Measurements from ENCODE around the gene MTMR3. TPM values are rescaled to one million over a fixed set of nuclear protein-coding genes. Genes with fewer than 3 reads are reported as not detected.

Gene MTMR3
- total and polyA plus RNA-seq, 2 experiments from 2014 or later = 12.6 to 22.2 TPM

GRCh38 chr22:29837741-29838598 is 45.0 kb upstream of the MTMR3 start, which contains the start of gene ASCC2:
ASCC2 (minus strand) TSS chr22:29838274; CDS start chr22:29832325, 5,949 bp downstream.
- Histone ChIP-seq H3K27ac (peak within 1 kb of the TSS; percentile 57), H3K79me2 (ENCODE audit: insufficient read depth) (peaks cover 48% of the 10 kb centered on the region), H2AFZ (peak within 1 kb of the TSS; percentile 86), H3K27me3 (replicated peaks; ENCODE audit: insufficient read depth) (no peaks in the 10 kb centered on the region), H3K4me1 (ENCODE audit: insufficient read depth) (peaks cover 23% of the 10 kb centered on the region), H3K4me2 (ENCODE audit: unreplicated experiment) (peak within 1 kb of the TSS; percentile 99), H4K20me1 (ENCODE audit: insufficient read depth) (no peaks in the 10 kb centered on the region), H3K36me3 (ENCODE audit: low read depth) (0 out of 2 replicates have a peak, but pooled peaks cover under 1% of the 10 kb centered on the region), H3F3A (ENCODE audit: insufficient read depth) (peaks cover 13% of the 10 kb centered on the region), H3K9me2 (ENCODE audit: insufficient read depth) (no peaks in the 10 kb centered on the region), H3K9me3 (ENCODE audit: low read depth) (no peaks in the 10 kb centered on the region), H3K4me3 (peak within 1 kb of the TSS; percentile 81), H3K9ac (peak within 1 kb of the TSS; percentile 82)
- peak; percentile 99 for DNase-seq
- 1% methylated on average over 49 to 54 of the region's 54 CpGs for WGBS, 2 experiments (ENCODE audit: low coverage in 1 of 2, low lambda C conversion rate in 2 of 2, missing lambda C conversion rate in 2 of 2)
- TF ChIP-seq EZH2 (IDR thresholded peaks at IDR 0.05; ENCODE audit: insufficient read depth, poor library complexity, severe bottlenecking) = no peak
- TF ChIP-seq EZH2phosphoT487 (IDR thresholded peaks at IDR 0.05; ENCODE audit: insufficient read depth, low read depth) = no peak
- in situ Hi-C loops (cut with MboI) = no loop called here

DNA sequence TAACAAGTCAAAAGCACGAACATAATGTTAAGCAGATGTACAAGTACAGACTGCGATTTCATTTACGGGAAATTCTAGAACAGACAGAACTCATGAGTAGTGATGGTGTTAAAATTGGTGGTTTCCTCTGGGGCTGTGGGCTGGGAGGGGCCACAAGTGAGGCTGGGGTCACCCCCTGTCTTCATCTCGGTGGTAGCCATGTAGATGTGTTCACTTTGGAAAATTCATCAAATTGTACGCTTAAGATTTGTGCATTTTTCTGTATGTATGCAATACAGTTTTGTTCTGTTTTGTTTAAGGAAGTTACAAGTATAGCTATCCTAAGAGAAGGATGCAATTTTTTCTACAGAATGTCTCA is 44.4 kb upstream of the MTMR3 start:
- Histone ChIP-seq H2AFZ (peak overlapping the region; percentile 86), H3K36me3 (ENCODE audit: low read depth) (no peaks in the 10 kb centered on the region), H3K4me3 (peak overlapping the region; percentile 81), H3K9me2 (ENCODE audit: insufficient read depth) (no peaks in the 10 kb centered on the region), H3K27me3 (replicated peaks; ENCODE audit: insufficient read depth) (no peaks in the 10 kb centered on the region), H3F3A (ENCODE audit: insufficient read depth) (peaks cover 19% of the 10 kb centered on the region), H3K79me2 (ENCODE audit: insufficient read depth) (peaks cover 42% of the 10 kb centered on the region), H3K27ac (peak overlapping the region; percentile 57), H3K9ac (peak overlapping the region; percentile 82), H3K4me2 (ENCODE audit: unreplicated experiment) (peak overlapping the region; percentile 99), H3K4me1 (ENCODE audit: insufficient read depth) (peaks cover 29% of the 10 kb centered on the region), H4K20me1 (ENCODE audit: insufficient read depth) (no peaks in the 10 kb centered on the region), H3K9me3 (ENCODE audit: low read depth) (no peaks in the 10 kb centered on the region)
- 10 to 14% methylated on average over 5 of the region's 5 CpGs for WGBS, 2 experiments (ENCODE audit: low coverage in 1 of 2, low lambda C conversion rate in 2 of 2, missing lambda C conversion rate in 2 of 2)
- in situ Hi-C loops (cut with MboI) = no loop called here
- DNase-seq = no peak
- TF ChIP-seq EZH2phosphoT487 (IDR thresholded peaks at IDR 0.05; ENCODE audit: insufficient read depth, low read depth) = no peak
- TF ChIP-seq EZH2 (IDR thresholded peaks at IDR 0.05; ENCODE audit: insufficient read depth, poor library complexity, severe bottlenecking) = no peak

DNA sequence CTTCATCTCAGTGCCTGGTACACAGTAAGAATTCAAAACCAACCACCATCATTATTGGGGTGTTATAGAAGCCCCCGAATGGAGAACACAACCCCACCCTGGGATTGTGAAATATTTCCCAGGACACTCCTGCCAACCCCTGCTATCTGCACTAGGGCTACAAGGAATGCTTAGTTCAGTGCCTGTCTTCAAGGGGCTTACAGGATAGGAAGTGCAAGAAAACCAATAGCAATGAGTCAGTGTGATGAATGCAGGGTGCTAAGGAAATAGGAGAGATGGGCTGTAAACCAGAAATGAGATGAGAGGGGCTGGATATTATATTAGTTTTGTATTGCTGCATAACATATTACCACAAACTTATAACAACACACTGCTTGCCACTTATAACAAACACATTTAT is 43.9 kb upstream of the MTMR3 start:
- H4K20me1 ChIP-seq (ENCODE audit: insufficient read depth) = no peaks in the 10 kb centered on the region
- H2AFZ ChIP-seq = peak overlapping the region; percentile 86
- WGBS, 2 experiments (ENCODE audit: low coverage in 1 of 2, low lambda C conversion rate in 2 of 2, missing lambda C conversion rate in 2 of 2) = 0 to 5% methylated on average over 1 of the region's 1 CpG
- H3K4me2 ChIP-seq (ENCODE audit: unreplicated experiment) = no peak overlapping the region
- peak overlapping the region; percentile 81; the same call in 1 of the 2 replicates for H3K4me3 ChIP-seq
- no peak for DNase-seq
- peaks cover 38% of the 10 kb centered on the region for H3K79me2 ChIP-seq (ENCODE audit: insufficient read depth)
- TF ChIP-seq EZH2 (IDR thresholded peaks at IDR 0.05; ENCODE audit: insufficient read depth, poor library complexity, severe bottlenecking) (no peak), EZH2phosphoT487 (IDR thresholded peaks at IDR 0.05; ENCODE audit: insufficient read depth, low read depth) (no peak)
- H3K9me3 ChIP-seq (ENCODE audit: low read depth) = no peaks in the 10 kb centered on the region
- H3K9ac ChIP-seq = peak overlapping the region; percentile 82; the same call in 1 of the 2 replicates
- H3F3A ChIP-seq (ENCODE audit: insufficient read depth) = peaks cover 24% of the 10 kb centered on the region
- no peaks in the 10 kb centered on the region for H3K9me2 ChIP-seq (ENCODE audit: insufficient read depth)
- H3K36me3 ChIP-seq (ENCODE audit: low read depth) = no peaks in the 10 kb centered on the region
- in situ Hi-C loops (cut with MboI) = no loop called here
- peaks cover 30% of the 10 kb centered on the region for H3K4me1 ChIP-seq (ENCODE audit: insufficient read depth)
- no peaks in the 10 kb centered on the region for H3K27me3 ChIP-seq (replicated peaks; ENCODE audit: insufficient read depth)
- H3K27ac ChIP-seq = peak overlapping the region; percentile 57; the same call in 1 of the 2 replicates

DNA sequence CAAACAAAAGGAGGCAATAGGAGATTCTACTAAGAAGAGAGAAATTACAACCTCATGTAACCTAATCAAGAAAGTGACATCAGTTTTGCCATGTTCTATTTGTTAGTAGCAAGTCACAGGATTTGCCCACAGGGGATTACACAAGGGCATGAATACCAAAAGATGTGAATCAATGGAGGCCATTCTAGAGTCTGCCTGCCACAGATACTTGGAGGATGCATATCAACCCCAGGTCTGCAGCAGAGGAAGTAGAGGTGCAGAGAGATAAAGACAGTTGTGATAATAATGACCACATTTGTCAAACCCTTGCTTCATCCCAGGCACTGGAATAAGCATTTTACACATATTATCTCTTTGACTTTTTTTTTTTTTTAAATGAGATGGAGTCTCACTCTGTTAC is 42.5 kb upstream of the MTMR3 start:
- TF ChIP-seq EZH2phosphoT487 (IDR thresholded peaks at IDR 0.05; ENCODE audit: insufficient read depth, low read depth) (no peak), EZH2 (IDR thresholded peaks at IDR 0.05; ENCODE audit: insufficient read depth, poor library complexity, severe bottlenecking) (no peak)
- H3F3A ChIP-seq (ENCODE audit: insufficient read depth) = peaks cover 26% of the 10 kb centered on the region
- H3K9ac ChIP-seq = no peak overlapping the region
- no peaks in the 10 kb centered on the region for H3K36me3 ChIP-seq (ENCODE audit: low read depth)
- no peaks in the 10 kb centered on the region for H3K27me3 ChIP-seq (replicated peaks; ENCODE audit: insufficient read depth)
- H3K79me2 ChIP-seq (ENCODE audit: insufficient read depth) = peaks cover 25% of the 10 kb centered on the region
- H3K9me3 ChIP-seq (ENCODE audit: low read depth) = no peaks in the 10 kb centered on the region
- no peak overlapping the region for H3K4me2 ChIP-seq (ENCODE audit: unreplicated experiment)
- no peaks in the 10 kb centered on the region for H3K9me2 ChIP-seq (ENCODE audit: insufficient read depth)
- peaks cover 30% of the 10 kb centered on the region for H3K4me1 ChIP-seq (ENCODE audit: insufficient read depth)
- no peaks in the 10 kb centered on the region for H4K20me1 ChIP-seq (ENCODE audit: insufficient read depth)
- H2AFZ ChIP-seq = no peak overlapping the region
- DNase-seq = peak; percentile 66
- in situ Hi-C loops (cut with MboI) = no loop called here
- no peak overlapping the region for H3K4me3 ChIP-seq
- no peak overlapping the region for H3K27ac ChIP-seq

All from GM23248 (cell line).